ENCODE measurements around the gene YTHDC1.
"Not testable (repeated sequence)": the region's sequence is repeated elsewhere in the genome, so short reads cannot be mapped to it uniquely, and the experiment has no call there.

The YTHDC1 gene

GRCh38 chr4:68287704-68288392, 62.0 kb downstream of the YTHDC1 start:
- no peak for DNase-seq

- no peak for DNase-seq
Measured at GRCh38 chr4:68283714-68284113, 66.2 kb downstream of the YTHDC1 start.

- no peak for DNase-seq
Measured at GRCh38 chr4:68283095-68283494, 66.8 kb downstream of the YTHDC1 start.

GRCh38 chr4:68281796-68282740, 67.8 kb downstream of the YTHDC1 start:
- not testable (repeated sequence) for DNase-seq

- no peak for DNase-seq
Measured at GRCh38 chr4:68278029-68278428, 71.9 kb downstream of the YTHDC1 start.

- DNase-seq, result no peak
Measured at GRCh38 chr4:68277627-68278026, 72.3 kb downstream of the YTHDC1 start.

GRCh38 chr4:68272860-68273259, 77.0 kb downstream of the YTHDC1 start:
- DNase-seq, result no peak

GRCh38 chr4:68272380-68272779, 77.5 kb downstream of the YTHDC1 start:
- no peak for DNase-seq

- DNase-seq, result peak in 1 of 2 experiments; percentile 7
Measured at GRCh38 chr4:68271851-68272357, 78.0 kb downstream of the YTHDC1 start.

- DNase-seq, result no peak
Measured at GRCh38 chr4:68267433-68267944, 82.4 kb downstream of the YTHDC1 start.

GRCh38 chr4:68264875-68265565, 84.9 kb downstream of the YTHDC1 start:
- no peak for DNase-seq

Data from activated CD4-positive, alpha-beta T cell treated with anti-CD3 and anti-CD28 coated beads, Interleukin-2, amount 50 U/mL, for 48 hours (primary cell).